ENCODE data around the gene DENND4A.

DNA sequence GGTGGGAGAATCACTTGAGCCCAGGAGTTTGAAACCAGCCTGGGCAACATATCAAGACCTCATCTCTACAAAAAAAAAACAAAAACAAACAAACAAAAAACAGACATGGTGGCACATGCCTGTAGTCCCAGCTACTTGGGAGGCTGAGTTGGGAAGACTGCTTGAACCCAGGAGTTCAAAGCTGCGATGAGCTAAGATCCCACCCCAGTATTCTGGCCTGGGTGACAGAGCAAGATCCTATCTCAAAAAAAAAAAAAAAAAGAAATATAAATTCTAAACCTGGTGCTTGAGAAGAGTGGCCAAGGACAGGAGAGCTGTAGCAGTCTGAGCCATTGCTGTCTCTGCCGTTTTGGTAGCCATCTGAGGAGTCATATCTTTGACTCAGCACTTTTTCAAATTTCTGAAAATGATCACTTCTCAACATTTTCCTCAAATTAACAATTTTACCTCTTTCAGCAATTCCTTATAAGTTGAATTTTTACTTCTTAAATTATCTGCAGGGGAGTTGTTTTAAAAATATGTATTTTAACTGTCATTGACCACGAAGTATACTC lies 3.6 kb upstream of the DENND4A start:
- TF ChIP-seq, protein P1, sequence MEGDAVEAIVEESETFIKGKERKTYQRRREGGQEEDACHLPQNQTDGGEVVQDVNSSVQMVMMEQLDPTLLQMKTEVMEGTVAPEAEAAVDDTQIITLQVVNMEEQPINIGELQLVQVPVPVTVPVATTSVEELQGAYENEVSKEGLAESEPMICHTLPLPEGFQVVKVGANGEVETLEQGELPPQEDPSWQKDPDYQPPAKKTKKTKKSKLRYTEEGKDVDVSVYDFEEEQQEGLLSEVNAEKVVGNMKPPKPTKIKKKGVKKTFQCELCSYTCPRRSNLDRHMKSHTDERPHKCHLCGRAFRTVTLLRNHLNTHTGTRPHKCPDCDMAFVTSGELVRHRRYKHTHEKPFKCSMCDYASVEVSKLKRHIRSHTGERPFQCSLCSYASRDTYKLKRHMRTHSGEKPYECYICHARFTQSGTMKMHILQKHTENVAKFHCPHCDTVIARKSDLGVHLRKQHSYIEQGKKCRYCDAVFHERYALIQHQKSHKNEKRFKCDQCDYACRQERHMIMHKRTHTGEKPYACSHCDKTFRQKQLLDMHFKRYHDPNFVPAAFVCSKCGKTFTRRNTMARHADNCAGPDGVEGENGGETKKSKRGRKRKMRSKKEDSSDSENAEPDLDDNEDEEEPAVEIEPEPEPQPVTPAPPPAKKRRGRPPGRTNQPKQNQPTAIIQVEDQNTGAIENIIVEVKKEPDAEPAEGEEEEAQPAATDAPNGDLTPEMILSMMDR (IDR thresholded peaks at IDR 0.05), result no peak
- TF ChIP-seq POLR2A (IDR thresholded peaks at IDR 0.05), result no peak
